NCI-H69 (cell line): Measurements from ENCODE around the gene ZNF804A.
A peak's percentile ranks its signal among the peaks of the same experiment; 100 is the strongest.

Experiments used
- DNase-seq: peaks from one replicate; lab custom pipeline; 2025; lab: John Stamatoyannopoulos, UW

ZNF804A gene

GRCh38 chr2:184611361-184612085 is 13.2 kb downstream of the ZNF804A start:
- DNase-seq = peak; percentile 18

DNA sequence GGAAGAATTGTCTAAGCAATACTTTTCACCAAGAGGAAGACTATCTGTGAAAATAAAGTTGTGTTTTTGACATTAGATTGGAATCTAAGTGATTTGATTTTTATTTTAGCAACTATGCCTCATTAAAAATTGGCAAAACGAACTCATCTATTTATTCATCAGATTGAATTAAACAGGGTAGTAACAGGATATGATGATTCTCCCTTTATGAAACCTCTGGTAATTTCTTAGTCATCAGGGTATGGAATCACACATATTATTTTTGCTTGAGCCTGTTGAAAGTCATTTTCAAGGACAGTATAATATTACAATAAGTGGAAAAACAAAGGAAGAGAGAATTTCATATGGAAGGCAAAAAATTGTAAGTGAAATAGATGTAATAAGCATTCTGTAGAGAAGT is 22.0 kb downstream of the ZNF804A start:
- no peak for DNase-seq

- DNase-seq = no peak
Measured at GRCh38 chr2:184624311-184624710, 26.0 kb downstream of the ZNF804A start.

GRCh38 chr2:184628051-184628450 is 29.7 kb downstream of the ZNF804A start:
- DNase-seq = no peak

GRCh38 chr2:184633726-184634125 is 35.4 kb downstream of the ZNF804A start:
- DNase-seq = no peak

DNA sequence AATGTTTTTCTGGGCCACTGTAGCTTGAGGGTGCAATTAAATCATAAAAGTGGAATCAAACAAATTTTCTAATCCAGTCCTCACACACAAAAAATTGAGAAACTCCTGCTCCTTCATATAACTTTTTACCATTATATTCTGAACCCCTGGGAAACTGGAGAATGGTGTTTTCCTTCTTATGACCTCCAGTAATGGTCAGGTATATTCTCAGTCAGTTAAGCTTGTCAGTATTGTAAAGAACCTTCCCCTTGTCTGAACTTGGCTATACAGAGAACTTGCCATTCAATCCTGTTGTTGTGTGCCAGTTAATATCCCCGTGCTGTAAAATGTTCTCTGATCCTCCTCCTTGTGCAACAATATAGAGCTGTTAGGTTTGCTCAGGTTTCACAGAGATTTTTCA is 39.5 kb downstream of the ZNF804A start:
- DNase-seq = no peak

DNA sequence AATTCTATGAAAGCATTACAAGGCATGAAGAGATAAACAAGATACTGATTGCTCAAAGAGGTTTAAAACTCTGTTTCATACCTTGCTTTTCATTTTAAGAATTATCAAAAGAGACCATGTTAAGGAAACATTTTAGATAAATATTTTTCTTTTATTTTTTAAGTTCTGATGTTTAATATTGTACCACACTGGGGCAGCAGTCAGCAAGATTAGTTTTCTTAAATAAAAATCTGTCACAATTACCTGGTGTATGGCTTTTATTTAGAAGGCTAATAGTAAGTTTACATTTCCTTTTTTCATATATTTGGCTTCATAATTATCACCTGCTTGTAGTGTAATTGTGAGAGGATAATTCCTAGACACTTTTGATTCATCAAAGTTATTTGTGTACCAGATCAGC is 46.4 kb downstream of the ZNF804A start:
- DNase-seq = no peak

DNA sequence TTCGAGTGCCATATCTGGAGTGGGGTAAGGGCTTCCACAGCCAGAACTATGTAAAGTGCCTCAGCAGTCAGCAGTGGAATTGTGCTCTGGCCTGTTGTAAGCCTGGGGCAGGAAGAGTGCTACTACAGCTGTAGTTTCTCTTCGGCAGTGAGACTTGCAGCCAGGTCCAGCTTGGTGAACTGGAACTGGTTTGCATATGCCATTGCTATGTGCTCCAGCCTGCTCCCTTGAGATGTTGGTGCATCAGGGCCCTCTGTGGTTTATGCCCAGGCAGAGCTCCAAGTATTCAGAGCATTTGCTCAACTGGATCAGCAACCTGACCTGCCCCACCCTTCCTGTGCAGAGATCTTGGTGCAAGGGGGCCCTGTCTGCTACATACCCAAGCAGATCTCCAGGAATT is 47.8 kb downstream of the ZNF804A start:
- DNase-seq = no peak

- no peak for DNase-seq
Measured at GRCh38 chr2:184646593-184646992, 48.3 kb downstream of the ZNF804A start.

DNA sequence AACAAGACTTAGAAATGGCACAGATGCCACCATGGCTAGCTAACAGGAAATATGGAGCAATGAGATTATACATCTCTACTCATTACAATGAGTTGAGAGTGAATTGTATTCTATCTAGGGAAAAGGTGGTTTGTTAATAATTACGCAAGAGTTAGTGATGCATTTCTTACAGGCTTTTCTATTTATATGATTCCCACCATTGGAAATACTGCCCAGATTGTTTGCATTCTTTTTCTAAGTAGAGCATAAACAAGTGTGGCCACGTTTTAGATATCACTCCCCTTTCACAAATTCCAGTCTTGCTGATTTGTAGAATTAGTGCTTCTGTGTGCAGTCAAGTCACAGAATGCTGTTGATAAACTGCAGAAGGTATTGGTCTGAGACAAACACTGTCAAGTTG is 56.6 kb downstream of the ZNF804A start:
- DNase-seq = no peak

DNA sequence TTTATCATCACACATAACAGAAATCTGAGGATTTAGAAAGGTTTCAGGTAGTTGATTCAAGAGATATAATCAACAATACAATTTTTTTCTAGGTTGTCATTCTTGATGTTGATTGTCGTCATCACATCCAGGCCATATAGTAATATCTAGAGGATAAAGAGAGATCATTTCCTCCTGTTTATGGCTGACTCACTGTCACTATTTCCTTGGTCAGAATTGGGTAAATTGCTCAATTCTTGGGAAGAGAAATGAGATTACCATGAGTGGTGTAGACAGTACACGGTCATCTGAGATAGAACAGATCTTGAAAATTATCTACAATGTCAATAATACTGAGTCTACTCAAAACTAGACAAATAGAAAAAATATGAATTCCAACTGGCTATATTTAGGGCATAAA is 78.8 kb downstream of the ZNF804A start:
- DNase-seq = no peak

DNA sequence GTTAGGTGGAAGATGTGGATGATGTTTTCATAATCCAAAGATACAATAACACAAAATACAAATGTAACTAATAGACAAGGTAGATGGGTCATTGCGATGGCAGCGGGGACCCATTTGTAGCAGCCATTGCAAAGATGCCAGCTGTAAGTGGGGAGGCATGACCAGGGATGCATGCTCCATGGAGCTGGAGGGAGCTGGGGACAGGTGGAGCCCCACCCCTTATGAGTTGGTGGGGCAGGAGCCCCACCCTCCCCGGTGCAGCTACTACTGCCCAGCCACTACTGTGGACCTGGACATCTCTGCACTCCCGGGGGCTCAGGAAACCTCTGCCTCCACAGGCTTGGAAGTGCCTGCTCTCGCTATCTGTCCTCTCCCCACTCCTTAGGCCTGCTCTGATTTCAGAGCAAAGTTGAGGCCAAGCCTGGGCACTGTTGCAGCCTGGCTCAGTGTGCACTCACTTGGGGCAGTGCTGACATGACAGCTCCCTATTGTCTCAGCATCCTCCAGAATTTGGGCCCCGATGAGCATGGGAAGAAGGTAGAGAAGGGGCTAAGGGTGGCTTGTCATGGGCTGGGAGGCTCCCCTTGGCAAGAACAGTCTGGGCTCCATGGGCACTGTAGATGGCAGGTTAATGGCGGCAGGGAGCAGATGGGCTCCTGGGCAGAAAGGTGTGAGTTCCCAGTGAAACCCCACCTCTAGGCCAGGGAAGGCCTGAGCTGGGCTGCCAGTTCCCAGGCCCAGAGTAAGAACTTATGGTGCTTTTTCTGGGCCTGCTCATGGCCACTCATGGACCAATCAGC is 81.1 kb downstream of the ZNF804A start:
- DNase-seq = no peak

- no peak for DNase-seq
Measured at GRCh38 chr2:184680825-184681224, 82.5 kb downstream of the ZNF804A start.

- DNase-seq = no peak
Measured at GRCh38 chr2:184681642-184682321, 83.5 kb downstream of the ZNF804A start.

DNA sequence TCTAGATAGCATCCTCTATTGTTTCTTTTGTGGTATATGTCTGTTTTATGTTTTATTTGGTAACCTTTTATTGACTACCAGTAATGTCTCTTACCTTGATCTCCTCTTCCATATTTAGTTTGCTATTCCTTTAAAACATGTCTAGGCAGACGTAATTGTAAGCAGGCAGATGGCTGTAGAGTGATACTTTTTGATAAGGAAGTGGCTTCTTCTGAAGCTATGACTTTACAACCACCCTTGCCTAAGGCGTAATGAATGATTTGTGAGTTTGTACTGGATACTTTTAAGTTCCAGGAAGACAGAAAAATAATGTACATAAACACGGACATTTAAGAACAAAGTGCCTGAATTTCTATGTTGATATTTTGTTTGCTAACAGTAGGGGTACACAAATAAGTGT is 85.6 kb downstream of the ZNF804A start:
- no peak for DNase-seq

DNA sequence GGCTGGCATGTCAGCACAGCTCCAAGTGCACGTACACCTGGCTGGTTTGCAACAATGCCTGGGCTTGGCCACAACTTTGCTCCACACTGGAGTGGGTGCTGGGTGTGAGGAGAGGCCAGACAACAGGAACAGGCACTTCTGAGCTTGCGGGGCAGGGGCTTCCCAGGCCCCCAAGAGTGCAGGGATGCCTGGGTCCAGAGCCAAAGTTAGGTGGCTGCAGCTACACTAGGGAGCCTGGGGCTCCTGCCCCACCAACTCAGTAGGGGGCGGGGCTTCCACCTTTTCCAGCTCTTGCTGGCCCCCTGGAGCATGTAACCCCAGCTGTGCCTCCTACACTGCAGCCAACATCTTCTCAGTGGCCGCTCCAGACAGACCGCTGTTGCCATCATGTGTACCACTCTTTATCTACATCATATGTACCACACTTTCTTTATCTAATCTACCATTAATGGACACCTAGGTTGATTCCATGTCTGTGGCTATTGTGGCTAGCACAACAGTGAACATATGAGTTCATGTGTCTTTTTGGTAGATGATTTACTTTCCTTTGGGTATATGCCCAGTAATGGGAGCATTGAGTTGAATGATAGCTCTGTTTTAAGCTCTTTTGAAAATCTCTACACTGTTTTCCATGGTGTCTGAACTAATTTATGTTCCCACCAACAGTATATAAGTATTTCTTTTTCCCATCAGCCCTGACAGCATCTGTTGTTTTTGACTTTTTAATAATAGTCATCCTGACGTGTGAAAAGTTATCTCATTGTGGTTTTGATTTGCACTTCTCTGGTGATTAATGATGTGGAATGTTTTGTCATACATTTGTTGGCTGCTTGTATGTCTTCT is 87.9 kb downstream of the ZNF804A start:
- no peak for DNase-seq

DNA sequence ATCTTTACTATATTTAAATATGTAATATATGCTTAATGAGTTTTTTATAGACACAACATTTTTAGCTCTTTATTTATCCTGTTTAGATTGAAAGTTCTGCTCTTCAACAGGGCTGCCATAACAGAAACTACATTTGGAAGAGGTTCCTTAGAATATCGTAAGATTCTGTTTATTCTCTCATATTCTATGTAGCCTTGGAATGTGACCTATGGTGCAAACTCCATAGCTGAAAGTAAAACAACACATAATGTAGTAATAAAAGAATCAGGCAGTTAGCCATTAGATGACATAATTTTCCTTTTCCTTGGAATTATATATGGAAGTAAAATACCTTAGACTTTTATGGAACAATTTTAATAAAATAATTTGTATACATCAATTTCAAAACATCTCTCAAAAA is 91.3 kb downstream of the ZNF804A start:
- no peak for DNase-seq

DNA sequence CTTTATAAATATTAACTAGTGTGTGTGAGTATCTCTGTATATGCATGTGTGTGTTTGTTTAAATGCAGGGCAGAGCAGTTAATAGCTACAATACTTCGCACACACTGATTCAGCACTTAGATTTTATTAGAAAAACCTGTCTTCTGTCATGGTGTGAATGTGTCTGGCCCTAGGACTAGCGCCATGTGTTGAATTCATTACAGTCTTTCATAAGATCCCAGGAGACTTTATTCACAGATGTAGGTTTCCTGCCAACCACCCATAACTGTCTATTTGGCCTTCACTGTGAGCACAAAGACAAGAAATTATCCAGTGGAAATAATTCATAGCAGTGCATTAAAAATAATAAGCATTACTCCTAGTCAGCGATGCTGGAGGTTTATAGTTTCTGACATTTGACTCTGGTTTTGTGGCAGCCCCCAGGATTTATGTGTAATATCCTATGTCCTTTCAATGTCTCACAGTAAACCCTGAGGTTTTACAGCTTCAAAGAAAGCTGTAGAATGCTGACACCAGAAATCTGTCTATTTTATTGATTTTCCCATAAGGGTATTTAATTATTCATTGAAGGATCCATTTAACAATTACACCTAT is 93.9 kb downstream of the ZNF804A start:
- peak; percentile 84 for DNase-seq

DNA sequence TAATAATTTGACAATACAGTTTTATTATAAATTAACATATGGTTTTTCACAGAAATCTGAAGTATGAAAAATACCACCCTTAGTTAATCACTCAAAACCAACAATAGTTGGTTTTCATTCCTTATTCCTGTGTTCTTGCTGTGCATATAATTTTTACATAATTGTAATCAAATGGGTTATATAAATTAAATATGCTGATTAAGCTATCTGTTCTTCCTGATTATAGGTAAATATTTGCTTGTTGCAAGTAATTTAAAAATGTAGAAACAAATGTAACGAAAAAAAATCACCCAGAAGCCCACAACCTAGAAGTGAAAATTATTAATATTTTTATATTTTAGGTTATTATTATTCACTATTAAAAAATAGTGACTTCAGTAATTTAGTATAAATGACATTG is 98.3 kb downstream of the ZNF804A start:
- no peak for DNase-seq

- DNase-seq = no peak
Measured at GRCh38 chr2:184698476-184698875, 100.1 kb downstream of the ZNF804A start.

DNA sequence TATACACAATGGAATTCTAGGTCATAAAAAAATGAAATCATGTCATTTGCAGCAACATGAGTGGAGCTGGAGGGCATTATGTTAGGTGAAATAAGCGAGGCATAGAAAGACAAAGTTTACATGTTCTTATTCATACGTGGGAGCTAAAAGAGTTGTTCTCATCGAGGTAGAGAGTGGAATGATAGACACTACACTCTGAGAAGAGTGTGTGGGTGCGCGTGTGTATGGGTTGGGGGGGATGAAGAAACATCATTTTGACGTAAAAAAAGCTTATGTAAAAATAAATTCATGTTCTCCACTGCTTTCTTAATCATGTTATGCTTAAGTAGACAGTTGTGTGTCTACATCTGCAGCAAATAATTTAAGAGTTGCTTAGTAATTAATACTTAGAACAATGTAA is 123.6 kb downstream of the ZNF804A start:
- no peak for DNase-seq

DNA sequence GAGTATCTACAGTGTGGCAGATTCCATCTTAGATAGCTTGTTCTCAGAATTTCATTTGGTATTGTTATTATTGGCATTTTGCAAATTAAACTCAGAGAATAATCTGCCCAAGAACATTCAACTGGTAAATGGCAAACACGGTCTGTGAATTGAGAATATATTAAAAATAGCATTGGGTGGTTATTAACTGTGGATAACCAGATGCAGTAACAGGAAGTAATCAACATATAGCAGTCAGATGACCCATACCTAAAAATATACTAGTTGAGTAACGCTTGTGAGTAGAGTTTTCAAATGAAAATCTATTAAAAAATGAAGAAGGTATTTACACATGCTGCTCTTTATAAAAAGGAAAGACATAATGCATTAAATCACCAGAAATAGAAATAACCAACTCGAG is 129.5 kb downstream of the ZNF804A start:
- no peak for DNase-seq
